DMS153 treated with DMSO at 0.1 percent for 48 hours (cell line): ENCODE data around the gene ROCK2.
"Not testable (repeated sequence)": the region's sequence is repeated elsewhere in the genome, so short reads cannot be mapped to it uniquely, and the experiment has no call there.

Experiments
- DNase-seq: peaks from one replicate; lab custom pipeline; 2025; ENCODE audit not compliant: unreplicated experiment; lab: John Stamatoyannopoulos, UW

The ROCK2 gene

DNA sequence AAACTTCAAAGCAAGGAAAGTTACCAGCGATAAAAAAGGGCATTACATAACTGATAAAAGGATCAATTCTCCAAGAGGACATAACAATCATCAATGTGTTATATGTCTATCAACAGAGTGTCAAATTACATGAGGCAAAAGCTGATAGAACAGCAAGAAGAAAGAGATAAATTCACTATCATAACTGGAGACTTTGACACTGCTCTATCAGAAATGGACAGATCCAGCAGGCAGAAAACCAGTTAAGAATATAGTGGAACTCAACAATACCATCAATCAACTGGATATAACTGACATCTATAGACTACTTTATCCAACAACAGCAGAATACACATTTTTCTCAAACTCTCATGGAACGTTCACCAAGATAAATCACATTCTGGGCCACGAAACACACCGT lies 65.0 kb downstream of the ROCK2 start:
- DNase-seq, result no peak

GRCh38 chr2:11278219-11278618 lies 66.2 kb downstream of the ROCK2 start:
- no peak for DNase-seq

DNA sequence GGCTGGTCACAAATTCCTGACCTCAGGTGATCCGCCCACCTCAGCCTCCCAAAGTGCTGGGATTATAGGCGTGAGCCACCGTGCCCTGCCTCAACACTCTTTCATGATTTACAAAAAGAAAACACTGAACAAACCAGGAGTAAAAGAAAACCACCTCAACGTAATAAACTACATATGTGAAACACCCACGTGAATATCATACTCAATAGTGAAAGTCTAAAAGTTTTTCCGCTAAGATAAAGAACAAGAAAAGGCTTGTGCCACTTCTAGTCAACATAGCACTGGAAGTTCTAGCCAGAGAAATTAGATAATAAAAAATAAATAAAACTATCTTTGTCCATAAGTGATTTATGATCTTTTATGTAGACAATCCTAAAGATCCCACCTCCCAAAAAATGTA lies 68.5 kb downstream of the ROCK2 start:
- no peak for DNase-seq

DNA sequence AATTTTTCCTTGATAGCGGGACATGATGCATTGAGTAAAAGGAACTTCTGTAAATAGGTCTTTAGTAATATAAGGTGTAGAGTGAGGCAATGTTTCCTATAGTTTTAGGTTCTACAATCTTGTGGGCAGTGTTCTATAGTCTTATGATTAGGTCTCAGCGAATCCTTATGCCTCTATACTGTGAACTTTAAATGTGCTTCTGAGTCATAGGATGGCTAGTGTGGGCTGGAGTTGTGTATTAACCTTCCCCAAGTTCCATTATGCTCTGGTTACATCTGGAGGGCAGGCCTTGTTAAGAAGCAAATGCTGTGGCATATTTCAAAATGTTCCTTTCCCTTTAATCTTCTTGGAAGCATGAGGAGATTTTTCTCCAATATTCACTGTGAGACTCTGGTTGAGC lies 73.5 kb downstream of the ROCK2 start:
- no peak for DNase-seq

DNA sequence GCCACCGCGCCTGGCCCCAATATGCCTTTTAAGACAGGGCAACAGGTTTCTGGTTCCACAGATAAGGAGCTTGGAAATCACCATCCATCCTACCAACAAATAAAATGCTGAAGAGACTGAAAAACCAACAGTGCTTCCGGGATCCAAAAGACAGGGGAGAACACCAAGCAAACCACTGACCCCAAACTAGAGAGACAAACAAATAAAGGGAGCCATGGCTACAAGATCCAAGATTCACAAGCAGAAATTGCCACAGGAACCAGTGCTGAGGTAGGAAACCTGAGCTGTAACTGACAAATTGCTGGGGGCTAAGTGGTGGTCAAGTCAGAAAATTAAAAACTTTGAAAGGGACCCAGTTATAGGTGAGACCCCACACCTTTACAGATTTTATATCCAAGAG lies 76.5 kb downstream of the ROCK2 start:
- DNase-seq, result no peak

DNA sequence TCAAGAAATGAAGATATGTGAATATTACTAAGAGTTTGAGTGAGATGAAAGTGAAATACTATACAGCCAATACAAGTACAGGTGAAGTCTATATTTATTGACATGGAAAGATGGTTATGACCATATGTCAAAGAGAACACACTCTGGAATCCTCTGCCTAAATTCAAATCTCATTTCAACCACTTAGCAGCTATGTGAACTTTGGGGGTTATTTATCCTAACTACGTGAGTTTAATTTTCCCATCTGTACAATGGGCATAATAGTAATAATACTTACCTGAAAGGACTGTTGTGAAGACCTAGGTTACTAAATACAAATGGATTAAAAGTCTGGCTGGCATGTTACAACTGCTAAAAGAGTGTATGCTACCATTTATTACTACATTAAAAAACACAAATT lies 79.6 kb downstream of the ROCK2 start:
- no peak for DNase-seq

DNA sequence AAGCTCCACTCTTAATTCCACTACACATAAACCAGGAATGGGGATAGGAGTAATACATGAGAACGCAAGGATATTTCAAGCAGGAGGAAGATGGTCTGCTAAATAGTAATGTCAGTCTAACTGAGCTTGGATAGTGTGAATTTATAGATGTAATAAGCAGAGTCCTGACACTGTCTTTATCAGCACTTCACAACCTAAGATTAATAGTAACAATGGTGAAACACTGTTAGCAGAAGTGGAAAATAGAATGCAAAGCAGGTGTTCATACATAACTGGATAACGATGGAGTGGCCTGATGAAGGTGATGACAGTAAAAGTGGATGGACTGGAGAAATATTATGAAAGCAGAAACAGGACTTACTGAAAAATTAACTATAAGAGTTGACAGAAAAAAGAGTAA lies 80.4 kb downstream of the ROCK2 start:
- DNase-seq, result no peak

DNA sequence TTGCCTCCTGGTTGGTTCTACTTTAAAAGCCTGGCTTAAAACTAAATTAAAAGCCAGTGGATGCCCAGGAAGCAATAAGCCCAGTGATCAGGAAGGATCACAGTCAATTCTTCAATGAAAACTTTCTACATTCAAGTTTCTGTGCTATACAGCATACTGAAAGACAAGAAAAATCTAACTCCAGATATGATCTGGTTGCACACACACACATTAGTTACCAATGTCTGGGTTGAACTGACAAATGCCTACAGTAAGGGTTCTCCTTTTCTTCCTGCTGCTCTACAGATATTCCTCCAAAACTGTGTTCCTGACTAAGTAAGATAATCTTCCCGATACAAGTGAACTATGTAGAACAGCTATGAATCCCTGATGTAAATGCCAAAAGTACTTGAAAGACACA lies 81.3 kb downstream of the ROCK2 start:
- no peak for DNase-seq

GRCh38 chr2:11262438-11262837 lies 82.0 kb downstream of the ROCK2 start:
- DNase-seq, result not testable (repeated sequence)

- DNase-seq, result not testable (repeated sequence)
Measured at GRCh38 chr2:11261564-11261963, 82.9 kb downstream of the ROCK2 start.

DNA sequence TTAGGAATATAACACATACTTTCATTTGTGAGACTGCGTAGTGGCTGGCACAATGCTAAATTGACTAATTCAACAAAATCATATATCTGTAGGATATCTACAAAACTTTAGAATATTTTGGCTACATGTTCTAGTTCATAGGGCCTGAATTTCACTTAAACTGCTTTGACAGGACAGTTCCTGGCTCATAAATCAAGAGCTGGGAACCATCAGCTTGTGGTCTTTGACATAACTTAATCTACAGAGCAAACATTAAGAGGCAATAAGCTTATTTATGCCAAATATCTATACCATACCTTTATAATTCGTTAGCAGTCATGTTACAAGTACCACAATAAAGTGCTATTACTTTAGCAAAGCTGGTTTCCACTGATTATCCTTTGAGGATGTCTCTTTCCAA lies 83.5 kb downstream of the ROCK2 start:
- DNase-seq, result no peak

DNA sequence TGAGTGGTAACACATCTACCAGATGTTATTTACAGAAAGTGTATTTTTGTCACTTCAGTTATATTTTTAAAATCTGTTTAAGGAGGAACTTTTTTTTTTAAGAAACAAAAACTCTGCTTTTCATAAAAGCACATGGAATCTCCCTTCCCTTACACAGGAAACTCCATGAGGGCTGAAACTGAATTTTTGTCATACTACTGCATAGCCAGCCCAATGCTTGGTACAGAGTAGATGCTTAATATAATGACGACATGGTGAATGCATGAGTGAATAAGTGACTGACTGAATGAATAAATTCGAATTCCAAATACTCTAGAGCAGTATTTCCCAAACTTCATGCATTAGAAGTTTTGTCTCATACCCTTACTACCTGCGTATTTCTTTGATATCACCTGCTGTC lies 86.5 kb downstream of the ROCK2 start:
- no peak for DNase-seq

- no peak for DNase-seq
Measured at GRCh38 chr2:11257078-11257477, 87.4 kb downstream of the ROCK2 start.

DNA sequence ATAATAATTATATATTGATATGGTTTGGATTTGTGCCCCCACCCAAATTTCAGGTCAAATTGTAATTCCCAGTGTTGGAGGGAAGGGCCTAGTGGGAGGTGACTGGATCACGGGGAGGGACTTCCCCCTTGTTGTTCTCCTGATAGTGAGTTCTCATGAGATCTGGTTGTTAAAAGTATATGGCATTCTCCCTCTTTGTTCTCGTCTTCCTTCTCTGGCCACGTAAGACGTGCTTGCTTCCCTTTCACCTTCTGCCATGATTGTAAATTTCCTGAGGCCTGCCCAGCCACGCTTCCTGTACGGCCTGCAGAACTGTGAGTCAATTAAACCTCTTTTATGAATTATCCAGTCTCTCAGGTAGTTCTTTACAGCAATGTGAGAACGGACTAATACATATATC lies 88.3 kb downstream of the ROCK2 start:
- no peak for DNase-seq

- DNase-seq, result no peak
Measured at GRCh38 chr2:11254100-11254536, 90.3 kb downstream of the ROCK2 start.

DNA sequence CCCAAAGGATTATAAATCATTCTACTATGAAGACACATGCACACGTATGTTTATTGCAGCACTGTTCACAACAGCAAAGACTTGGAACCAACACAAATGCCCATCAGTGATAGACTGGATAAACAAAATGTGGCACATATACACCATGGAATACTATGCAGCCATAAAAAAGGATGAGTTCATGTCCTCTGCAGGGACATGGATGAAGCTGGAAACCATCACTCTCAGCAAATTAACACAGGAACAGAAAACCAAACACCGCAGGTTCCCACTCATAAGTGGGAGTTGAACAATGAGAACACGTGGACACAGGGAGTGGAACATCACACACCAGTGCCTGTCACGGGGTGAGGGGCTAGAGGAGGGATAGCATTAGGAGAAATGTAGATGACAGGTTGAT lies 92.0 kb downstream of the ROCK2 start:
- DNase-seq, result not testable (repeated sequence)

GRCh38 chr2:11250400-11251196 lies 93.8 kb downstream of the ROCK2 start:
- no peak for DNase-seq

GRCh38 chr2:11245322-11245721 lies 99.1 kb downstream of the ROCK2 start:
- no peak for DNase-seq

DNA sequence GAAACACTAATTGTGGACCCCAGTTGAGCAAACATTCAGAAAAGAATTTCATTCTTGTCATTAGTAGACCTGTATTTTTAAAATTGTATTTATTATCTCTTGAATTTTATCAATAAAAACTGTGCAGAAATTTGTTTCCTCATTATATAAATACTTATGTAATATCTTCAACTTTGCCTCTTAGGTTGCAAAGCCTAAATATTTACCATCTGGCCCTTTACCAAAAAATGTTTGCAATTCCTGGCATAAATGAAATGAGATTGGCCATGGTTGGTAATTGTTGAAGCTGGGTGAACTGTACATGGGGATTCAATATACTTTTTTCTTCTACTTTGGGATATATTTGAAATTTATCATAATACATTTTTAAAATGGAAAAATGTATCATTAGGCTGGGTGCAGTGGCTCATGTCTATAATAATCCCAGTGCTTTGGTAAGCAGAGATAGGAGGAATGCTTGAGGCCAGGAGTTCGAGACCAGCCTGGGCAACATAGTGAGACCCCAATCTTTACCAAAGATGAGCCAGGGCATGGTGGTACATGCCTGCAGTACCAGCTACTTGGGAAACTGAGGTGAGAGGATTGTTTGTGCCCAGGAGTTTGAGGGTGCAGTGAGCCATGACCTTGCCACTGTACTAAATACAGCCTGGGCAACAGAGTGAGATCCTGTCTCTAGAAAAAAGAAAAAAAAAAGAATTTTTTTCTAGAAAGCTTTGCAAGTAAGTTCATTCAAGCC lies 100.2 kb downstream of the ROCK2 start:
- DNase-seq, result no peak

DNA sequence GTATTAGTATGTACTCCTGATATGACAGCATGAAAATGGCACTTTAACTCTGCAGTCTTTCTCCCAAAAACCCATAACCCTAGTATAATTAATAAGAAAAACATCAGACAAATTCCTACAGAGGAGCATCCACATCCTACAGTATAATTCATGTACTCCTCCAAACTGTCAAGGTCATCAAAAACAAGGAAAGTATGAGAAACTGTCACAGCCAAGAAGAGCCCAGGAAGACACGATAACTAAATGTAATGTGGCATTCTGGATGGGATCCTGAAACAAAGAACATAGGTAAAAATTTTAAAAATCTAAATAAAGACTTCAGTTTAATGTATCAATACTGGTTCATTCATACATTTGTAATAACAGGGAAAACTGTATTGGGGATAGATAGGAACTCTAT lies 100.9 kb downstream of the ROCK2 start:
- DNase-seq, result no peak

DNA sequence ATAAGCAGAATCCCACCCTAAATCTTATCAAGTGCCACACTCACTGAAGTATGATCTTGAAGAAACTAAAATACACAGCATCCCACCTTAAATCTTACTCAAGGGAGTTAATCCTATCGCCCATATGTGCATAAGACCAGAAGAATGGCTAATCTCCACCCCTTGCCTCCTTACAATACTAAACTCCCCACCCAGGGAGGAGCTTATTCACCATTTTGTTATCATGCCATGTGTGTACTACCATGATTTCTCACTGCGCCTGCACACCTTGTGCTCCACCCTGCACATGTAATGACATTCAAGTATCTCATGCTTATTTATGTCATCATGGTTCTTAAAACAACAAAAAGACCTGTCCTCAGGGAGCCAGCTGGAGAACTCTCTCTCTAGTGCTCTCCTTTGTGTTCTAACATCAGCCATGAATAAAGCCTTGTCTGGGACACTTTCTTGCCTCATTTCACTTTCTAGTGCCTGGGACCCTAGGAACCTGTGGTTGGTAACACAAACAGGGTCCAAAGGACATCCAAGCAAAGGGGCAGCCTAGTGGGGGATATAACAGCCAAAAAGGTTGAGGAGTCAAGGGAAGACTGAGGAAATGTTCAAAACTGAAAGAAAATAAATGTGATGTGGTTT lies 101.8 kb downstream of the ROCK2 start:
- DNase-seq, result no peak
